Measurements from ENCODE around the gene LAGE3.

GRCh38 chrX:154445776-154446175, 33.3 kb downstream of the LAGE3 start:
- TF ChIP-seq CTCF (IDR thresholded peaks at IDR 0.05; ENCODE audit: extremely low read depth in 1 of 2, insufficient read depth in 1 of 2, low read depth in 1 of 2, low read length in 2 of 2) (no peak), JUN (IDR thresholded peaks at IDR 0.05; ENCODE audit: borderline replicate concordance, insufficient read depth, insufficient read length, low read depth) (no peak), POLR2AphosphoS5 (IDR thresholded peaks at IDR 0.05; ENCODE audit: insufficient read depth, low read depth, low read length) (no peak), POLR2A (IDR thresholded peaks at IDR 0.05; ENCODE audit: low read depth, low read length) (no peak), MAX (IDR thresholded peaks at IDR 0.05; ENCODE audit: insufficient read depth, insufficient read length) (no peak), FOS (IDR thresholded peaks at IDR 0.05; ENCODE audit: borderline replicate concordance, insufficient read depth, low read length) (no peak), MYC (IDR thresholded peaks at IDR 0.05; ENCODE audit: low read depth, low read length) (no peak), GATA2 (IDR thresholded peaks at IDR 0.05; ENCODE audit: insufficient read depth, insufficient read length, low read depth, low read length) (no peak), EZH2 (IDR thresholded peaks at IDR 0.05; ENCODE audit: borderline replicate concordance, low read depth, low read length, severe bottlenecking) (no peak)

Data from endothelial cell of umbilical vein (primary cell).